Measurements from ENCODE around the gene ZBTB16.

GRCh38 chr11:114272311-114272710 is 212.8 kb downstream of the ZBTB16 start:
- TF ChIP-seq TARDBP (IDR thresholded peaks at IDR 0.05) (no peak), ELF4 (IDR thresholded peaks at IDR 0.05) (no peak), BHLHE40 (IDR thresholded peaks at IDR 0.05; ENCODE audit: borderline replicate concordance) (no peak)

Measured in HEK293T (cell line).